HL-60 (cell line): ENCODE measurements around the gene SPTA1.

ENCODE experiments used
- DNase-seq, 2 experiments: peaks; one replicate each; pipeline ENCODE4 v3.0.0-alpha.2; 2010 to 2020; ENCODE audit warnings: low read depth in 1 of 2, low spot score in 1 of 2
- H3K27ac ChIP-seq: fragments of 250-450 bp; sonication (Bioruptor Pico); replicated peaks from 2 replicates; pipeline ENCODE4 v1.5.1; 2020; ENCODE audit warnings: mild to moderate bottlenecking, moderate library complexity
- H3K27me3 ChIP-seq: fragments of 250-450 bp; sonication (Bioruptor Pico); 2 replicates; pipeline ENCODE4 v1.5.1; 2021; ENCODE audit warnings: mild to moderate bottlenecking, moderate library complexity; ENCODE audit not compliant: insufficient read depth, poor library complexity, severe bottlenecking
- H3K4me3 ChIP-seq: replicated peaks from 2 replicates; pipeline ENCODE4 v1.5.1; 2011; ENCODE audit warnings: mild to moderate bottlenecking, control low read depth, low read length; ENCODE audit not compliant: insufficient read depth
- CTCF ChIP-seq: IDR thresholded peaks from one replicate; pipeline ENCODE4 v1.5.1; 2011; ENCODE audit warnings: low read length, control low read depth, inconsistent platforms; ENCODE audit not compliant: insufficient read depth
- GABPA ChIP-seq: IDR thresholded peaks from 2 replicates; pipeline ENCODE4 v1.6.1; 2012; ENCODE audit warnings: low read depth
- POLR2AphosphoS5 ChIP-seq: IDR thresholded peaks from 2 replicates; pipeline ENCODE4 v1.6.1; 2012; ENCODE audit warnings: low read depth
- REST ChIP-seq: IDR thresholded peaks from 2 replicates; pipeline ENCODE4 v1.6.1; 2012; ENCODE audit warnings: low read depth; ENCODE audit not compliant: insufficient replicate concordance
- SPI1 ChIP-seq: IDR thresholded peaks from 2 replicates; pipeline ENCODE4 v1.6.1; 2012; ENCODE audit warnings: low read depth, mild to moderate bottlenecking, borderline replicate concordance

The SPTA1 gene

GRCh38 chr1:158716335-158716734 lies 29.8 kb upstream of the SPTA1 start:
- TF ChIP-seq SPI1 (no peak), POLR2AphosphoS5 (no peak), CTCF (no peak), REST (no peak), GABPA (no peak)
- DNase-seq, result no peak
- no peaks in the 10 kb centered on the region for H3K27me3 ChIP-seq
- H3K27ac ChIP-seq, result no peak overlapping the region
- H3K4me3 ChIP-seq, result no peak overlapping the region

- no peak for DNase-seq
- H3K27me3 ChIP-seq, result no peaks in the 10 kb centered on the region
- no peak overlapping the region for H3K4me3 ChIP-seq
- TF ChIP-seq CTCF (no peak), GABPA (no peak), REST (no peak), POLR2AphosphoS5 (no peak), SPI1 (no peak)
- no peak overlapping the region for H3K27ac ChIP-seq
These were observed 28.2 kb upstream of the SPTA1 start for GRCh38 chr1:158714754-158715153.

GRCh38 chr1:158711098-158711497 lies 24.6 kb upstream of the SPTA1 start:
- DNase-seq, result no peak
- Histone ChIP-seq H3K27me3 (no peaks in the 10 kb centered on the region), H3K4me3 (no peak overlapping the region), H3K27ac (no peak overlapping the region)
- TF ChIP-seq REST, result no peak
- no peak for TF ChIP-seq GABPA
- no peak for TF ChIP-seq POLR2AphosphoS5
- no peak for TF ChIP-seq SPI1
- TF ChIP-seq CTCF, result no peak
